K562 (cell line): ENCODE measurements around the gene KLC1. TPM values are rescaled to one million over a fixed set of nuclear protein-coding genes. Genes with fewer than 3 reads are reported as not detected.

Source experiments
- ATAC-seq: fragments of 200-7000 bp; cut with Tn5 transposase; 3 replicates; pipeline ENCODE4 v1.9.1; 2020; ENCODE audit warnings: moderate library complexity
- BruUV-seq: library from RNA; stranded (reverse); fragments of 400-500 nt; replicated peaks from 2 replicates; lab custom pipeline; 2021; lab: Mats Ljungman, UMichigan
- CTCF ChIA-PET: fragments of 300-600 bp; formaldehyde crosslinking; extraction: SDS; loops from one replicate; lab custom pipeline; 2021; ENCODE audit warnings: low intra/inter-chr PET ratio; lab: Yijun Ruan, JAX
- POLR2A ChIA-PET: fragments of 300-600, 350-650 bp; sonication (Branson Sonifier 250); formaldehyde crosslinking; extraction: SDS; loops from one replicate; lab custom pipeline; 2021; ENCODE audit warnings: antibody characterized with exemption, inconsistent platforms; lab: Yijun Ruan, JAX
- DNase-seq, 4 experiments: peaks; one replicate each; pipeline versions ENCODE4 v3.0.0 to v3.0.0-alpha.2; 2011 to 2018; ENCODE audit warnings: low spot score in 3 of 4, mixed read lengths in 3 of 4; ENCODE audit errors: extremely low read depth in 1 of 4
- FAIRE-seq: peaks from 2 replicates; lab custom pipeline; 2011; peaks lifted over from hg19 to GRCh38; lab: Jason Lieb, UNC
- H2AFZ ChIP-seq: 2 replicates; pipeline ENCODE4 v1.6.0; 2011; ENCODE audit warnings: low read depth, low read length, control low read depth, inconsistent platforms
- H3K27ac ChIP-seq: fragments of 200-600 bp; 3 replicates; pipeline ENCODE4 v1.8.0; 2011; ENCODE audit warnings: low read depth, mild to moderate bottlenecking, control low read depth, inconsistent platforms, low read length, moderate library complexity, mixed read lengths; ENCODE audit errors: extremely low read depth
- H3K27me3 ChIP-seq, 2 experiments: fragments of 300-600 bp in 1 of 2; 2 replicates in 1 of 2; 3 replicates in 1 of 2; pipeline versions ENCODE4 v1.6.0 to v1.8.0; 2011; ENCODE audit warnings: inconsistent platforms in 2 of 2, low read length in 2 of 2, mild to moderate bottlenecking in 1 of 2, mixed read lengths in 1 of 2, moderate library complexity in 1 of 2; ENCODE audit not compliant: control insufficient read depth in 2 of 2, insufficient read depth in 2 of 2
- H3K36me3 ChIP-seq: fragments of 300-600 bp; 3 replicates; pipeline ENCODE4 v1.8.0; 2011; ENCODE audit warnings: mild to moderate bottlenecking, low read length, inconsistent platforms; ENCODE audit not compliant: control insufficient read depth, insufficient read depth
- H3K4me1 ChIP-seq, 2 experiments: fragments of 200-600 bp in 1 of 2; replicated peaks in 1 of 2; 2 replicates in 1 of 2; 3 replicates in 1 of 2; pipeline versions ENCODE4 v1.5.1 to v1.8.0; 2011; ENCODE audit warnings: inconsistent platforms in 2 of 2, low read length in 2 of 2, mild to moderate bottlenecking in 1 of 2, mixed read lengths in 1 of 2, moderate library complexity in 1 of 2; ENCODE audit not compliant: control insufficient read depth in 2 of 2, insufficient read depth in 2 of 2
- H3K4me2 ChIP-seq: 2 replicates; pipeline ENCODE4 v1.6.1; 2011; ENCODE audit warnings: low read length, control low read depth, inconsistent platforms, mixed read lengths; ENCODE audit not compliant: insufficient read depth
- H3K4me3 ChIP-seq: fragments of 200-600 bp; sonication (generic), shearing (Covaris generic); 2 replicates; pipeline ENCODE4 v1.5.1; 2016; ENCODE audit warnings: control low read depth, inconsistent platforms
- H3K79me2 ChIP-seq: fragments of 200-600 bp; 3 replicates; pipeline ENCODE4 v1.8.0; 2011; ENCODE audit warnings: low read length, inconsistent platforms; ENCODE audit not compliant: control insufficient read depth, insufficient read depth
- H3K9ac ChIP-seq, 2 experiments: 2 replicates each; pipeline versions ENCODE4 v1.6.0 to v1.6.1; 2011; ENCODE audit warnings: low read depth in 2 of 2, low read length in 2 of 2, control low read depth in 1 of 2, inconsistent platforms in 1 of 2, mild to moderate bottlenecking in 1 of 2, mixed read lengths in 1 of 2; ENCODE audit not compliant: insufficient read depth in 1 of 2
- H3K9me1 ChIP-seq: one replicate; pipeline ENCODE4 v1.6.0; 2011; ENCODE audit warnings: inconsistent platforms, mild to moderate bottlenecking, low read length, moderate library complexity; ENCODE audit not compliant: control insufficient read depth, insufficient read depth
- H3K9me3 ChIP-seq: replicated peaks from 2 replicates; pipeline ENCODE4 v1.5.1; 2011; ENCODE audit warnings: low read depth, low read length, inconsistent platforms; ENCODE audit not compliant: control insufficient read depth, insufficient read depth
- H4K20me1 ChIP-seq: replicated peaks from 2 replicates; pipeline ENCODE4 v1.6.1; 2011; ENCODE audit warnings: low read length, inconsistent platforms, mixed read lengths; ENCODE audit not compliant: control insufficient read depth, insufficient read depth
- POLR2G ChIP-seq: fragments of 200-400 bp; formaldehyde crosslinking; IDR thresholded peaks from 2 replicates; pipeline ENCODE4 v1.6.1; 2017; ENCODE audit warnings: low read depth, mild to moderate bottlenecking, antibody characterized with exemption, low read length, moderate library complexity
- POLR3A ChIP-seq: IDR thresholded peaks from 2 replicates; pipeline ENCODE4 v1.6.1; 2011; ENCODE audit warnings: borderline replicate concordance, mild to moderate bottlenecking, moderate library complexity; ENCODE audit not compliant: insufficient read length, insufficient read depth; ENCODE audit errors: extremely low read depth
- RBM25 ChIP-seq: fragments of 200-400 bp; formaldehyde crosslinking; IDR thresholded peaks from 2 replicates; pipeline ENCODE4 v1.6.1; 2018; ENCODE audit warnings: low read length, low read depth, moderate library complexity; ENCODE audit not compliant: severe bottlenecking
- STAT5B ChIP-seq: fragments of 250-450 bp; sonication (Bioruptor Pico); IDR thresholded peaks from 2 replicates; pipeline ENCODE4 v1.8.0; 2021; ENCODE audit warnings: mild to moderate bottlenecking, inconsistent platforms
- WGBS: fragments of 100-300 bp; shearing (Covaris generic); methylation state at CpG from one replicate; pipeline ENCODE4 v1.1.6; 2016; ENCODE audit warnings: low coverage, mixed read lengths; ENCODE audit not compliant: insufficient coverage; ENCODE audit errors: missing lambda C conversion rate; 5-methylcytosine and 5-hydroxymethylcytosine counted together
- in situ Hi-C: fragments of 300-500 bp; cut with MboI; formaldehyde crosslinking; loops from 4 replicates; pipeline ENCODE4 v1.15.0; 2018; ENCODE audit warnings: inconsistent platforms, mixed read lengths
- intact Hi-C: fragments of 100-400 bp; cut with micrococcal nuclease; formaldehyde crosslinking; loops from 2 replicates; pipeline ENCODE4 v1.14.2; 2022
- polyA plus RNA-seq, 8 experiments: library from polyadenylated mRNA; depleted of rRNA in 4 of 8; stranded (reverse) in 5 of 8; unstranded in 3 of 8; fragments of >200 nt; fragmentation: Nextera tagmentation in 2 of 8; fragmentation: Illumina TruSeq in 1 of 8; extraction: Ambion mirVana in 2 of 8; extraction: Trizol in 1 of 8; gene quantifications; 2 replicates each; pipeline versions ENCODE4 v1.2.1 to v1.2.3, GENCODE V29; 2011 to 2014; ENCODE audit warnings: inconsistent platforms in 1 of 8, missing spikeins in 1 of 8
- total RNA-seq, 7 experiments: library from RNA; depleted of rRNA in 6 of 7; stranded (reverse); fragments of >200 nt in 6 of 7; fragmentation: Illumina TruSeq in 2 of 7; extraction: Trizol in 2 of 7; gene quantifications; 2 replicates each; pipeline versions ENCODE4 v1.2.1 to v1.2.3, GENCODE V29; 2011 to 2021; ENCODE audit warnings: low replicate concordance in 1 of 7
- TF ChIP-seq, protein P1 (sequence below): fragments of 450-650 bp; IDR thresholded peaks from 2 replicates; pipeline ENCODE4 v1.6.1; 2017; ENCODE audit warnings: mild to moderate bottlenecking, moderate library complexity

Gene KLC1
- total and polyA plus RNA-seq, 9 of the 15 experiments (the other 6 are each of a cell fraction or from before 2014, with no cell fraction given), result 4.9 to 134 (median 54.8) TPM

DNA sequence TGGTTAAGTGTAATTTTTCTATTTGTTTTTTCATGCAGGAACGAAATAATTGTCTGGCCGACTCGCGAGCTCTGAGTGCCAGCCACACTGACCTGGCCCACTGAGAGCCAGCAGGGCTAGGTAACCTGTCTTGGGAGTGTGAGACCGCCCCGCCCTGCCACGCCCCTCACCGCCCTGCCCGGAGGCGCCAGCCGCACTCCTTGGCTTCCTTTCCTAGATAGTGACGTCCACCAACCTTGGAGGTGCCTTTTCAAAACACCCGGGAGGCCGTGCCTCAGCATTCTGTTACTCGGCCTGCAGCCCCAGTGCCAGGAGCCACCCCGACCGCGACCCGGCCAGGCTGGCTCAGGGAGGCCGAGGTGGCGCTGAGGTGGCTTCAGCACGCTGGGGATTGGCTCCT is 64.5 kb downstream of the KLC1 start:
- H3K4me2 ChIP-seq, result no peak overlapping the region
- in situ Hi-C loops (no loop called here), intact Hi-C loops (no loop called here)
- no peaks in the 10 kb centered on the region for H3K9me1 ChIP-seq
- H3K79me2 ChIP-seq, result no peaks in the 10 kb centered on the region
- H3K4me3 ChIP-seq, result no peak overlapping the region
- no peak for FAIRE-seq
- no peaks in the 10 kb centered on the region; the same call in 1 of the 2 replicates for H4K20me1 ChIP-seq
- no peaks in the 10 kb centered on the region for H3K27me3 ChIP-seq
- TF ChIP-seq STAT5B (CRISPR knock-in tag) (no peak), RBM25 (no peak), POLR2G (0 out of 2 replicates have a peak, but pooled peaks have one; percentile 21)
- TF ChIP-seq, all 486 proteins: peak for 1
- peaks cover 60% of the 10 kb centered on the region; the same call in 2 of the 3 replicates for H3K36me3 ChIP-seq
- BruUV-seq, result no TSS peak
- no peak overlapping the region for H3K27ac ChIP-seq
- H2AFZ ChIP-seq, result no peak overlapping the region
- DNase-seq (no peak), ATAC-seq (no peak)
- no peak overlapping the region for H3K9ac ChIP-seq
- WGBS, result 88% methylated on average over 12 of the region's 22 CpGs
- H3K9me3 ChIP-seq, result no peaks in the 10 kb centered on the region
- peaks cover 0 to 15% of the 10 kb centered on the region in 2 experiments; a peak in 2 of 5 replicates for H3K4me1 ChIP-seq
- CTCF ChIA-PET, result no interaction called here
- POLR2A ChIA-PET, result interaction anchor here (0.6 kb wide), 1 partner anchor 172 kb away, joined by 3 read pairs; no protein-coding TSS in a partner anchor

GRCh38 chr14:103694572-103695026 is 65.6 kb downstream of the KLC1 start:
- Histone ChIP-seq H3K4me3 (no peak overlapping the region), H3K79me2 (no peaks in the 10 kb centered on the region), H3K27me3 (no peaks in the 10 kb centered on the region), H3K9ac (no peak overlapping the region)
- ATAC-seq, result no peak
- TF ChIP-seq, protein P1, sequence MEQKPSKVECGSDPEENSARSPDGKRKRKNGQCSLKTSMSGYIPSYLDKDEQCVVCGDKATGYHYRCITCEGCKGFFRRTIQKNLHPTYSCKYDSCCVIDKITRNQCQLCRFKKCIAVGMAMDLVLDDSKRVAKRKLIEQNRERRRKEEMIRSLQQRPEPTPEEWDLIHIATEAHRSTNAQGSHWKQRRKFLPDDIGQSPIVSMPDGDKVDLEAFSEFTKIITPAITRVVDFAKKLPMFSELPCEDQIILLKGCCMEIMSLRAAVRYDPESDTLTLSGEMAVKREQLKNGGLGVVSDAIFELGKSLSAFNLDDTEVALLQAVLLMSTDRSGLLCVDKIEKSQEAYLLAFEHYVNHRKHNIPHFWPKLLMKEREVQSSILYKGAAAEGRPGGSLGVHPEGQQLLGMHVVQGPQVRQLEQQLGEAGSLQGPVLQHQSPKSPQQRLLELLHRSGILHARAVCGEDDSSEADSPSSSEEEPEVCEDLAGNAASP, result no peak
- no peak for TF ChIP-seq POLR3A
- TF ChIP-seq POLR2G, result 0 out of 2 replicates have a peak, but pooled peaks have one; percentile 43
- TF ChIP-seq, all 486 proteins: peak for 1
- intact Hi-C loops (no loop called here), in situ Hi-C loops (no loop called here)
- Histone ChIP-seq H3K9me1 (no peaks in the 10 kb centered on the region), H2AFZ (no peak overlapping the region), H3K36me3 (peaks cover 61% of the 10 kb centered on the region; the same call in 2 of the 3 replicates), H3K4me1 (peaks cover 0 to 15% of the 10 kb centered on the region in 2 experiments; a peak in 2 of 5 replicates), H4K20me1 (no peaks in the 10 kb centered on the region; the same call in 1 of the 2 replicates), H3K9me3 (no peaks in the 10 kb centered on the region), H3K27ac (no peak overlapping the region), H3K4me2 (no peak overlapping the region)
- ChIA-PET CTCF (no interaction called here), POLR2A (interaction anchor here (0.9 to 1.5 kb wide), 2 partner anchors 8 to 14 kb away, joined by 3 to 4 read pairs; no protein-coding TSS in a partner anchor)
- no peak for FAIRE-seq
- 89% methylated on average over 18 of the region's 20 CpGs for WGBS
- BruUV-seq, result TSS peak; percentile 16
- no peak for DNase-seq
